ENCODE results near the gene DPYD.
A peak's percentile ranks its signal among the peaks of the same experiment; 100 is the strongest.

The DPYD gene

GRCh38 chr1:97533358-97533757 lies 387.5 kb downstream of the DPYD start:
- no peak for TF ChIP-seq L3MBTL2 (conservative IDR thresholded peaks at IDR 0.05)
- peak; percentile 38 for TF ChIP-seq PKNOX1 (IDR thresholded peaks at IDR 0.05)
- POLR2A ChIA-PET = no interaction called here
- CTCF ChIA-PET = no interaction called here

GRCh38 chr1:97529600-97529999 lies 391.2 kb downstream of the DPYD start:
- no peak for DNase-seq (ENCODE audit: extremely low spot score)
- POLR2A ChIA-PET = no interaction called here
- CTCF ChIA-PET = no interaction called here
- TF ChIP-seq CTBP1 (IDR thresholded peaks at IDR 0.05; ENCODE audit: borderline replicate concordance) (no peak), NFRKB (IDR thresholded peaks at IDR 0.05) (no peak), L3MBTL2 (conservative IDR thresholded peaks at IDR 0.05) (no peak), TARDBP (IDR thresholded peaks at IDR 0.05) (no peak), ELF4 (IDR thresholded peaks at IDR 0.05) (no peak), SP1 (IDR thresholded peaks at IDR 0.05) (no peak), SUZ12 (IDR thresholded peaks at IDR 0.05) (no peak), ZNF384 (IDR thresholded peaks at IDR 0.05) (no peak), FOXA1 (IDR thresholded peaks at IDR 0.05) (no peak), BHLHE40 (IDR thresholded peaks at IDR 0.05; ENCODE audit: borderline replicate concordance) (no peak), FOXM1 (IDR thresholded peaks at IDR 0.05; ENCODE audit: borderline replicate concordance) (no peak), ARNT (IDR thresholded peaks at IDR 0.05) (no peak), LEF1 (IDR thresholded peaks at IDR 0.05; ENCODE audit: borderline replicate concordance) (no peak)

More at GRCh38 chr1:97533358-97533757, 387.5 kb downstream of the DPYD start:
- no peak for DNase-seq (ENCODE audit: extremely low spot score)

- DNase-seq (ENCODE audit: extremely low spot score) = no peak
- ChIA-PET POLR2A (no interaction called here), CTCF (no interaction called here)
- no peak for TF ChIP-seq BHLHE40 (IDR thresholded peaks at IDR 0.05; ENCODE audit: borderline replicate concordance)
- TF ChIP-seq FOXA1 (IDR thresholded peaks at IDR 0.05) = no peak
- TF ChIP-seq SUZ12 (IDR thresholded peaks at IDR 0.05) = no peak
- no peak for TF ChIP-seq ZNF384 (IDR thresholded peaks at IDR 0.05)
- TF ChIP-seq ARNT (IDR thresholded peaks at IDR 0.05) = no peak
- no peak for TF ChIP-seq NFRKB (IDR thresholded peaks at IDR 0.05)
- TF ChIP-seq PKNOX1 (IDR thresholded peaks at IDR 0.05) = no peak
- TF ChIP-seq FOXK2 (IDR thresholded peaks at IDR 0.05) = no peak
- no peak for TF ChIP-seq CTBP1 (IDR thresholded peaks at IDR 0.05; ENCODE audit: borderline replicate concordance)
- TF ChIP-seq HDGF (IDR thresholded peaks at IDR 0.05; ENCODE audit: borderline replicate concordance) = no peak
- TF ChIP-seq TARDBP (IDR thresholded peaks at IDR 0.05) = no peak
- no peak for TF ChIP-seq ELF4 (IDR thresholded peaks at IDR 0.05)
Measured at GRCh38 chr1:97524211-97524610, 396.6 kb downstream of the DPYD start.

GRCh38 chr1:97516588-97516987 lies 404.2 kb downstream of the DPYD start:
- DNase-seq (ENCODE audit: extremely low spot score) = no peak
- CTCF ChIA-PET = no interaction called here
- POLR2A ChIA-PET = no interaction called here
- no peak for TF ChIP-seq FOXM1 (IDR thresholded peaks at IDR 0.05; ENCODE audit: borderline replicate concordance)
- no peak for TF ChIP-seq PKNOX1 (IDR thresholded peaks at IDR 0.05)
- TF ChIP-seq FOXK2 (IDR thresholded peaks at IDR 0.05) = no peak
- no peak for TF ChIP-seq ELF4 (IDR thresholded peaks at IDR 0.05)
- TF ChIP-seq ZNF384 (IDR thresholded peaks at IDR 0.05) = no peak

- ChIA-PET POLR2A (no interaction called here), CTCF (no interaction called here)
- TF ChIP-seq ELF4 (IDR thresholded peaks at IDR 0.05) = no peak
- TF ChIP-seq SP1 (IDR thresholded peaks at IDR 0.05) = no peak
- no peak for TF ChIP-seq CTBP1 (IDR thresholded peaks at IDR 0.05; ENCODE audit: borderline replicate concordance)
- TF ChIP-seq ZNF384 (IDR thresholded peaks at IDR 0.05) = no peak
- no peak for TF ChIP-seq FOXA1 (IDR thresholded peaks at IDR 0.05)
- TF ChIP-seq LEF1 (IDR thresholded peaks at IDR 0.05; ENCODE audit: borderline replicate concordance) = no peak
- TF ChIP-seq BHLHE40 (IDR thresholded peaks at IDR 0.05; ENCODE audit: borderline replicate concordance) = no peak
- no peak for TF ChIP-seq FOXM1 (IDR thresholded peaks at IDR 0.05; ENCODE audit: borderline replicate concordance)
- no peak for TF ChIP-seq NFRKB (IDR thresholded peaks at IDR 0.05)
- no peak for TF ChIP-seq TARDBP (IDR thresholded peaks at IDR 0.05)
- TF ChIP-seq ARNT (IDR thresholded peaks at IDR 0.05) = no peak
- DNase-seq (ENCODE audit: extremely low spot score) = no peak
Measured at GRCh38 chr1:97508653-97509218, 412.1 kb downstream of the DPYD start.

GRCh38 chr1:97507863-97508262 lies 413.0 kb downstream of the DPYD start:
- TF ChIP-seq L3MBTL2 (conservative IDR thresholded peaks at IDR 0.05) (no peak), NFRKB (IDR thresholded peaks at IDR 0.05) (no peak), LEF1 (IDR thresholded peaks at IDR 0.05; ENCODE audit: borderline replicate concordance) (no peak)
- ChIA-PET POLR2A (no interaction called here), CTCF (no interaction called here)
- no peak for DNase-seq (ENCODE audit: extremely low spot score)

- ChIA-PET POLR2A (no interaction called here), CTCF (no interaction called here)
- no peak for DNase-seq (ENCODE audit: extremely low spot score)
- no peak for TF ChIP-seq BHLHE40 (IDR thresholded peaks at IDR 0.05; ENCODE audit: borderline replicate concordance)
- no peak for TF ChIP-seq ARNT (IDR thresholded peaks at IDR 0.05)
- TF ChIP-seq FOXK2 (IDR thresholded peaks at IDR 0.05) = no peak
- no peak for TF ChIP-seq CTBP1 (IDR thresholded peaks at IDR 0.05; ENCODE audit: borderline replicate concordance)
- no peak for TF ChIP-seq PKNOX1 (IDR thresholded peaks at IDR 0.05)
- no peak for TF ChIP-seq TARDBP (IDR thresholded peaks at IDR 0.05)
- TF ChIP-seq LEF1 (IDR thresholded peaks at IDR 0.05; ENCODE audit: borderline replicate concordance) = no peak
Measured at GRCh38 chr1:97506368-97506767, 414.5 kb downstream of the DPYD start.

Data from HEK293T (cell line).